ENCODE measurements around the gene ADGRB3. TPM values are rescaled to one million over a fixed set of nuclear protein-coding genes. Genes with fewer than 3 reads are reported as not detected.

Gene ADGRB3
- total and polyA plus RNA-seq, 8 donors: 0.04 to 0.34 (median 0.21) TPM

- FAIRE-seq (no peak), ATAC-seq (no peak), DNase-seq (no peak)
- WGBS, 2 donors: 40 to 50% methylated on average over 1 of the region's 1 CpG
- no peak overlapping the region for H3K27ac ChIP-seq
- H3K36me3 ChIP-seq: no peaks in the 10 kb centered on the region
- H3K4me1 ChIP-seq: no peaks in the 10 kb centered on the region
- H3K9me3 ChIP-seq: no peaks in the 10 kb centered on the region
- H3K4me3 ChIP-seq: no peak overlapping the region
- intact Hi-C loops (cut with DNase I): no loop called here
- TF ChIP-seq, protein P1, sequence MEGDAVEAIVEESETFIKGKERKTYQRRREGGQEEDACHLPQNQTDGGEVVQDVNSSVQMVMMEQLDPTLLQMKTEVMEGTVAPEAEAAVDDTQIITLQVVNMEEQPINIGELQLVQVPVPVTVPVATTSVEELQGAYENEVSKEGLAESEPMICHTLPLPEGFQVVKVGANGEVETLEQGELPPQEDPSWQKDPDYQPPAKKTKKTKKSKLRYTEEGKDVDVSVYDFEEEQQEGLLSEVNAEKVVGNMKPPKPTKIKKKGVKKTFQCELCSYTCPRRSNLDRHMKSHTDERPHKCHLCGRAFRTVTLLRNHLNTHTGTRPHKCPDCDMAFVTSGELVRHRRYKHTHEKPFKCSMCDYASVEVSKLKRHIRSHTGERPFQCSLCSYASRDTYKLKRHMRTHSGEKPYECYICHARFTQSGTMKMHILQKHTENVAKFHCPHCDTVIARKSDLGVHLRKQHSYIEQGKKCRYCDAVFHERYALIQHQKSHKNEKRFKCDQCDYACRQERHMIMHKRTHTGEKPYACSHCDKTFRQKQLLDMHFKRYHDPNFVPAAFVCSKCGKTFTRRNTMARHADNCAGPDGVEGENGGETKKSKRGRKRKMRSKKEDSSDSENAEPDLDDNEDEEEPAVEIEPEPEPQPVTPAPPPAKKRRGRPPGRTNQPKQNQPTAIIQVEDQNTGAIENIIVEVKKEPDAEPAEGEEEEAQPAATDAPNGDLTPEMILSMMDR (IDR thresholded peaks at IDR 0.05): no peak
- no peaks in the 10 kb centered on the region for H3K27me3 ChIP-seq
These were observed 58.2 kb downstream of the ADGRB3 start for GRCh38 chr6:68693271-68693670.

- H3K4me1 ChIP-seq: no peaks in the 10 kb centered on the region
- TF ChIP-seq, protein P1 (IDR thresholded peaks at IDR 0.05): no peak
- DNase-seq (no peak), FAIRE-seq (no peak), ATAC-seq (no peak)
- H3K4me3 ChIP-seq: no peak overlapping the region
- H3K27me3 ChIP-seq: peaks cover 0 to 10% (median 0%) of the 10 kb centered on the region in 4 donors
- WGBS, 2 donors: 59 to 68% methylated on average over 4 of the region's 4 CpGs
- no peaks in the 10 kb centered on the region for H3K36me3 ChIP-seq
- no peaks in the 10 kb centered on the region for H3K9me3 ChIP-seq
- no peak overlapping the region for H3K27ac ChIP-seq
- intact Hi-C loops (cut with DNase I): no loop called here
These were observed 60.3 kb downstream of the ADGRB3 start for GRCh38 chr6:68695403-68695802.

DNA sequence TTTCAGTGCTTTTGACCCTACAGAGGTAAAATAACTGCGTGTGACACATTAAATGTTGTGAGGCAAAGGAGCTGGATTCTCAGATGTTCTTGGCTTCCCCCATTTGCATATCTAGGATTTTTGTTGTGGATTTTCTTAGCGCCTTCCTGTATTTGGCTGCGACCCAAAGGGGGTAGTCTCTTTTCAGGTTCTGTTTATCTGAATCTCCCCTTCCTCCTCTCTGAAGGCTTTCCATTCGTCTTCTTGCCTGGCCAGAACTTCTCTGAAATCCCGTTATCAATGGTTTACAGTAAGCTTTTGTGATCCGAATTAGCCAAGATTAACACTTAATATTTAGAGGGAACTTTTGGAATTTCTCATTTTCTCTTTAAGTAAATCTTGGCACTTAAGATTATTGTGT, 60.8 kb downstream of the ADGRB3 start:
- Histone ChIP-seq H3K27me3 (peaks cover 0 to 10% (median 0%) of the 10 kb centered on the region in 4 donors), H3K9me3 (no peaks in the 10 kb centered on the region), H3K27ac (no peak overlapping the region), H3K36me3 (no peaks in the 10 kb centered on the region), H3K4me1 (no peaks in the 10 kb centered on the region), H3K4me3 (no peak overlapping the region)
- intact Hi-C loops (cut with DNase I): no loop called here
- DNase-seq: no peak
- no peak for FAIRE-seq
- no peak for ATAC-seq
- TF ChIP-seq, protein P1 (IDR thresholded peaks at IDR 0.05): no peak
- 56 to 68% methylated on average over 6 of the region's 6 CpGs for WGBS, 2 donors

GRCh38 chr6:68697394-68697793, 62.3 kb downstream of the ADGRB3 start:
- Histone ChIP-seq H3K36me3 (no peaks in the 10 kb centered on the region), H3K27me3 (peaks cover 0 to 10% (median 0%) of the 10 kb centered on the region in 4 donors), H3K4me1 (no peaks in the 10 kb centered on the region), H3K27ac (no peak overlapping the region), H3K4me3 (no peak overlapping the region), H3K9me3 (no peaks in the 10 kb centered on the region)
- WGBS, 2 donors: 47 to 61% methylated on average over 1 of the region's 1 CpG
- ATAC-seq (no peak), DNase-seq (no peak), FAIRE-seq (no peak)
- intact Hi-C loops (cut with DNase I): no loop called here
- TF ChIP-seq, protein P1 (IDR thresholded peaks at IDR 0.05): no peak

DNA sequence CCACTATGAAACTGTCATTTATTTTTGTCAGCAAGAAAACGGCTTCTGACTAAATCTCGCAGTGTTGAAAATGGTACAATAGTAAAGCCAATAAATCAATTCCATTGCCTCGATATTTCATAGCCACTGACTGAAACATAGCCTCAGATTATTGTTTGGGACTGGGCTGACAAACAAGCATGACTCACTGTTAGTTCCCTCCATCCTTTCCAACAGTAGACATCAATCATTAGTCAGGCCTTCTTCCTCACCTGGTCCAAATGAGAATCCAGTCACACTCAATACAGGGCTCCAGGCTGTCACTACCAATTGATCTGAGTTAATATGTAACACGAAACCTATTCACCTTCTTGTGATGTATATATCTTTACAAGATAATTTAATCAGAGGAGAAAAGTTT, 66.1 kb downstream of the ADGRB3 start:
- TF ChIP-seq, protein P1 (IDR thresholded peaks at IDR 0.05): no peak
- intact Hi-C loops (cut with DNase I): no loop called here
- H3K27me3 ChIP-seq: peaks cover 0 to 10% (median 0%) of the 10 kb centered on the region in 4 donors
- DNase-seq (no peak), ATAC-seq (no peak), FAIRE-seq (no peak)
- no peaks in the 10 kb centered on the region for H3K4me1 ChIP-seq
- 17 to 26% methylated on average over 4 of the region's 4 CpGs for WGBS, 2 donors
- no peak overlapping the region for H3K27ac ChIP-seq
- H3K36me3 ChIP-seq: no peaks in the 10 kb centered on the region
- no peak overlapping the region for H3K4me3 ChIP-seq
- H3K9me3 ChIP-seq: no peaks in the 10 kb centered on the region

Measured in pancreas (tissue), 10 donors.